Mammary epithelial cell (primary cell): ENCODE measurements around the gene NUP54.

Experiments used
- EZH2 ChIP-seq: IDR thresholded peaks from 2 replicates; pipeline ENCODE4 v1.6.1; 2012; ENCODE audit warnings: low read length, inconsistent platforms, borderline replicate concordance
- TF ChIP-seq, protein P1 (sequence below), 2 donors: IDR thresholded peaks in 1 of 2; conservative IDR thresholded peaks in 1 of 2; 2 replicates each; pipeline ENCODE4 v1.5.1; 2011 to 2012; ENCODE audit warnings: inconsistent platforms in 2 of 2, low read length in 2 of 2, mild to moderate bottlenecking in 2 of 2, control low read depth in 1 of 2, low read depth in 1 of 2; ENCODE audit not compliant: insufficient read depth in 1 of 2; ENCODE audit errors: extremely low read depth in 1 of 2

DNA sequence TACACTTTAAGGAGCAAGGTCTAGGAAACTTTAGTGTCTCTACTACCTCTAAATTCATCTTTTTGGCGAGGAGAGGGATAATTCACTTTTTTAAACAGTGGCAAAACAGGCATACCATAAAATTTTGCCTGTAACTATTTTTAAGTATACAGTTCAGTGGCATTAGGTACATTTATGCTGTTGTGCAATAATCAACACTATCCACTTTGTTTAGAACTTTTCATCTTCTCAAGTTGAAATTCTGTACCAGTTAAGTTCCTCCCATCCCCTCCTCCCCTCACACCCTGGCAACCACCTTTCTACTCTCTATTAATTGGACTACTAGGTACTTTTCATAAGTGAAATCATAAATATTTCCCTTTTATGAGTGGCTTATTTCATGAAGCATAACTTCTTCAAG is 31.4 kb downstream of the NUP54 start:
- TF ChIP-seq, protein P1, sequence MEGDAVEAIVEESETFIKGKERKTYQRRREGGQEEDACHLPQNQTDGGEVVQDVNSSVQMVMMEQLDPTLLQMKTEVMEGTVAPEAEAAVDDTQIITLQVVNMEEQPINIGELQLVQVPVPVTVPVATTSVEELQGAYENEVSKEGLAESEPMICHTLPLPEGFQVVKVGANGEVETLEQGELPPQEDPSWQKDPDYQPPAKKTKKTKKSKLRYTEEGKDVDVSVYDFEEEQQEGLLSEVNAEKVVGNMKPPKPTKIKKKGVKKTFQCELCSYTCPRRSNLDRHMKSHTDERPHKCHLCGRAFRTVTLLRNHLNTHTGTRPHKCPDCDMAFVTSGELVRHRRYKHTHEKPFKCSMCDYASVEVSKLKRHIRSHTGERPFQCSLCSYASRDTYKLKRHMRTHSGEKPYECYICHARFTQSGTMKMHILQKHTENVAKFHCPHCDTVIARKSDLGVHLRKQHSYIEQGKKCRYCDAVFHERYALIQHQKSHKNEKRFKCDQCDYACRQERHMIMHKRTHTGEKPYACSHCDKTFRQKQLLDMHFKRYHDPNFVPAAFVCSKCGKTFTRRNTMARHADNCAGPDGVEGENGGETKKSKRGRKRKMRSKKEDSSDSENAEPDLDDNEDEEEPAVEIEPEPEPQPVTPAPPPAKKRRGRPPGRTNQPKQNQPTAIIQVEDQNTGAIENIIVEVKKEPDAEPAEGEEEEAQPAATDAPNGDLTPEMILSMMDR (conservative IDR thresholded peaks at IDR 0.05 in 1 of 2, IDR thresholded peaks at IDR 0.05 in 1 of 2; ENCODE audit: extremely low read depth in 1 of 2, insufficient read depth in 1 of 2, low read depth in 1 of 2, low read length in 2 of 2) = no peak
- no peak for TF ChIP-seq EZH2
